ENCODE measurements around the gene SSC4D.
"Not testable (repeated sequence)": the region's sequence is repeated elsewhere in the genome, so short reads cannot be mapped to it uniquely, and the experiment has no call there.

Gene SSC4D

GRCh38 chr7:76421097-76421496 is 11.6 kb upstream of the SSC4D start:
- not testable (repeated sequence) for DNase-seq (ENCODE audit: low read depth in 2 of 2)

DNA sequence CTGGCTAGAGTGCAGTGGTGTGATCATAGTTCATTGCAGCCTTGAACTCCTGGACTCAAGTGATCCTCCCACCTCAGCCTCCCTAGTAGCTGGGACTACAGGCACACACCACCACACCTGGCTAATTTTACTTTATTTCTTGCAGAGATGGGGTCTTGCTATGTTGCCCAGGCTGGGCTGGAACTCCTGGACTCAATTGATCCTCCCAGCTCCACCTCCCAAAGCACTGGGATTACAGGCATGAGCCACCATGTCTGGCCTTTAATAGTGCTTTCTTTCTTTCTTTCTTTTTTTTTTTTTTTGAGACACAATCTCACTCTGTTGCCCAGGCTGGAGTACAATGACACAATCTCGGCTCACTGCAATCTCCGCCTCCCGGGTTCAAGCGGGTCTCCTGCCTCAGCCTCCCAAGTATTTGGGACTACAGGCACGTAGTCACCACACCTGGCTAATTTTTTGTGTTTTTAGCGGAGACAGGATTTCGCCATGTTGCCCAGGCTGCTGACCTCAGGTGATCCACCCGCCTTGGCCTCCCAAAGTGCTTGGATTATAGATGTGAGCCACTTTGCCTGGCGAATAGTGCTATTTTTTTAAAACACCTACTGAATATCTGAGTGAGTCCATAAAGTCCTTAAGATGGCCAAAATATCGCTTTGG is 8.3 kb upstream of the SSC4D start:
- not testable (repeated sequence) for DNase-seq (ENCODE audit: low read depth in 2 of 2)

DNA sequence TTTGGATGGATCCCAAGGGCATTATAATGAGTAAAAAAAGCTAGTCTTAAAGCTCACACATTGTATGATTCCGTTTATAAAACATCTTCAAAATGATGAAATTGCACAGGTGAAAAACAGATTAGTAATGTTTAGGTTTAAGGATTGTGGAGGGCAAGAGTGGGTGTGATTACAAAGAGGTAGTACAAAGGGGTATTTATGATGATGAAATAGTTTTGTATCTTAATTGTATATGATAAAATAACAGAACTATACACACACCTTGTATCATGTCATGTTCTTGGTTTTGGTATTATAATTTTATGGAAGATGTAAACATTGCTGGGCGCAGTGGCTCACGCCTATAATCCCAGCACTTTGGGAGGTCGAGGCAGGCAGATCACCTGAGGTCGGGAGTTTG is 2.8 kb upstream of the SSC4D start:
- DNase-seq (ENCODE audit: low read depth in 2 of 2) = no peak

- no peak for DNase-seq (ENCODE audit: low read depth in 2 of 2)
Measured at GRCh38 chr7:76411626-76412025, 2.1 kb upstream of the SSC4D start.

GRCh38 chr7:76408121-76408560 is 1.4 kb downstream of the SSC4D start:
- no peak for DNase-seq (ENCODE audit: low read depth in 2 of 2)

- no peak for DNase-seq (ENCODE audit: low read depth in 2 of 2)
Measured at GRCh38 chr7:76407718-76408117, 1.8 kb downstream of the SSC4D start.

DNA sequence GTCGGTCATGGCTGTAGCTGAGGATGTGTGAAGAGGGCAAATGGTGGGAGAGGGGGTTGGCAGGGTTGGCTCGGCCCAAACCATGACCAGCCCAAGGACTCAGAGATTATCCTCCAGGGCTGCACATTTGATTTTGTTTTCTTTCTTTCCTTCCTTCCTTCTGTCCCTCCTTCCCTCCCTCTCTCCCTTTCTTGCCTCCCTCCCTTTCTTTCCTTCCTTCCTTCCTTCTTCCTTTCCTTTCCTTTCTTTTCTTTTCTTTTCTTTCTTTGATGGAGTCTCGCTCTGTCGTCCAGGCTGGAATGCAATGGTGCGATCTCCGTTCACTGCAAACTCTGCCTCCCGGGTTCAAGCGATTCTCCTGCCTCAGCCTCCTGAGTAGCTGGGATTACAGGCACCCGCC is 3.8 kb downstream of the SSC4D start:
- DNase-seq (ENCODE audit: low read depth in 2 of 2) = no peak

DNA sequence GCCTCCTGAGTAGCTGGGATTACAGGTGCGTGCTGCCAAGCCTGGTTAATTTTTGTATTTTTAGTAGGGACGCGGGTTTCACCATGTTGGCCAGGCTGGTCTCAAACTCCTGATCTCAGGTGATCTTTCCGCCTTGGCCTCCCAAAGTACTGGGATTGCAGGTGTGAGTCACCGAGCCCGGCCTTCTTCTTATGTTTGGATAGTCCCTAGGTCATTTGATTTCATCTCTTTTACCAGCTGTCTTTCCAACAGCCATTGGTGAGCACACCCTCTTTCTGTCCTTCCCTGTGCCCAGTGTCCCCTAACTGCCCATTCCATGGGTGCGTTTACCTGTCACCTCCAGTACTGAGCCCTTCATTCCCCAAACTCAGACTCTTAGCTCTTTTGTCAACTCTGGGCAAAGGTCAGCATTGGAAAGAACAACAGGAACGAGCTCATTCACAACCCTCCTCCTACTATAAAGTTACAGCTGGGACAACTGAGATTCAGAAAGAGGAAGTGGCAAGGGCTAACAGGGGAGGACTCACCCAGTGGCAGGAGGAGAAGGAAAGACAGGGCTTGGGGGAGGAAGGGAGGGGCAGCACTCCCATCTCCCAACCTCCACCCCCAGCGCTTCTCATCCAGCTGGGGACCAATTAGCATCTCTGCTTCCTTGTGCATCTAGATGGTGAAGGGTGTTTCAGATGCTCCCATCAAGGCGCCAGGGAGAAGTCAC is 5.6 kb downstream of the SSC4D start:
- no peak for DNase-seq (ENCODE audit: low read depth in 2 of 2)

DNA sequence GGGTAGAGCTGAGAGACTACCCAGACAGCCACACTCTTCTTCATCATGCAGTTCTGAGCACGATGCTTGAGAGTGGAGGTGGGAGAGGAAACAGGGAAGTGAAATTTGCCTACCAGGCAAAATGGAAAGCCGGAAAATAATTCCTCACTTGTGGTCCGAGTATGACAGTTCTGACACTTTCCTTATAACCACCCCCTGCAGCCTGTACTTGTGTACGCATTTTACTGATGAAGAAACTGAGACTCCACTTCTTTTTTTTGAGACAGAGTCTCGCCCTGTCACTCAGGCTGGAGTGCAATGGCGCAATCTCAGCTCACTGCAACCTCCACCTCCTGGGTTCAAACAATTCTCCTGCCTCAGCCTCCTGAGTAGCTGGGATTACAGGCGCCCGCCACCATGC is 6.4 kb downstream of the SSC4D start:
- not testable (repeated sequence) for DNase-seq (ENCODE audit: low read depth in 2 of 2)

DNA sequence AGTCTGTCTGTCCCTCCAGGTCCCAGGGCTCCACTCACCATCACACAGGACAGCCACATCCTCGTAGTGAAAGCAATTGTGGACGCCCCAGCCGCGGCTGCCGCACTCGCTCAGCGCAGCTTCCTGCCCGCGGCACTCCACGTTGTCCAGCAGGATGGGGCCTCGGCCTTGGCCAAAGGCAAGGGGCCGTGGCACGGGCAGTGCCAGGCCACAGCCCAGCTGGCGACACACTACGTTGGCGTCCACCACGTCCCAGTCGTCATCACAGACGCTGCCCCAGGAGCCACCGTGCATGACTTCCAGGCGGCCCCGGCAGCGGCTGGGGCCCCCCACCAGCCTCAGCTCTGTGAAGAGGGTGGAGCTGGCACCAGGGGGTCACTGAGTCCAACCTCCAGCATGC is 9.2 kb downstream of the SSC4D start:
- DNase-seq (ENCODE audit: low read depth in 2 of 2) = no peak

GRCh38 chr7:76397409-76398183 is 11.9 kb downstream of the SSC4D start:
- DNase-seq (ENCODE audit: low read depth in 2 of 2) = peak; percentile 66 to 70

DNA sequence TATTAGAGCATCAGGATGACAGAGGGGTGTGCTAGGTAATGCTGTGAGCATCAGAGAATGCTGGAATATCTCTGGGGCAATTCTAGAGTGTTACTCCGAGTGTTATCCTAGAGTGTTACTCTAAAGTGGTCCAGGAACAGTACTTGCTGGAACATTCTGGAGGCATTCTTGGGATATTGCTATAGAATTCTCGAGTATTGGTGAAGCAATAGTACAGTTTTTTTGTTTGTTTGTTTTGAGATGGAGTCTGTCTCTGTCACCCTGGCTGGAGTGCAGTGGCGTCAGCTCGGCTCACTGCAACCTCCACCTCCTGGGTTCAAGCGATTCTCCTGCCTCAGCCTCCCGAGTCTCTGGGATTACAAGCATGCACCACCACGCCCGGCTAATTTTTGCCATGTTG is 12.6 kb downstream of the SSC4D start:
- no peak for DNase-seq (ENCODE audit: low read depth in 2 of 2)

- no peak for DNase-seq (ENCODE audit: low read depth in 2 of 2)
Measured at GRCh38 chr7:76395965-76396726, 13.4 kb downstream of the SSC4D start.

GRCh38 chr7:76395605-76395964 is 13.9 kb downstream of the SSC4D start:
- DNase-seq (ENCODE audit: low read depth in 2 of 2) = not testable (repeated sequence)

- DNase-seq (ENCODE audit: low read depth in 2 of 2) = no peak
Measured at GRCh38 chr7:76394957-76395356, 14.5 kb downstream of the SSC4D start.

- peak; percentile 79 to 89 for DNase-seq (ENCODE audit: low read depth in 2 of 2)
Measured at GRCh38 chr7:76393116-76394031, 16.1 kb downstream of the SSC4D start.

DNA sequence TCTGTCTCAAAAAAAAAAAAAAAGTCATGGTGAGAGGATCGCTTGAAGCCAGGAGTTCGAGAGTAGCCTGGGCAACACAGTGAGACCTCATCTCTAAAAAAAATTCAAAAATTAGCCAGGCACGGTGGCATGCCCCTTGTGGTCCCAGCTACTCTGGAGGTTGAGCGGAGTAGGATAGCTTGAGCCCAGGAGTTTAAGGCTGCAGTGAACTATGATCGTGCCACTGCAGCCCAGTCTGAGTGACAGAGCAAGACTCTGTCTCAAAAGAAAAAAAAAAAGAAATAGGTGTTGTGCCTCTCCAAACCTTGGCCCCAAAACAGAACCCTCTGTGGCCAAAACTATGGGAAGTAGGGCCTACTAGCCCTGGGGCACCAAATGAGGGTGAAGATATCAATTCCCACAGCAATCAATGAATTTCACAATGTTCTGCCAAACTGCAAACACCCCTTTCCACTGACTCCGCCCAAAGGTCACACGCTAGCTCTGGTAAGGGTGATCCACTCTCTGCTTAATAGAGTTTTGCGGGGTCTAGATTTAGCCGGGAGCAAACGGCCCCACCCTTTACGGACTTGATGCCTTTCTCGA is 16.9 kb downstream of the SSC4D start:
- no peak for DNase-seq (ENCODE audit: low read depth in 2 of 2)

GRCh38 chr7:76390092-76390491 is 19.4 kb downstream of the SSC4D start:
- no peak for DNase-seq (ENCODE audit: low read depth in 2 of 2)

GRCh38 chr7:76387789-76388188 is 21.7 kb downstream of the SSC4D start:
- DNase-seq (ENCODE audit: low read depth in 2 of 2) = not testable (repeated sequence)

DNA sequence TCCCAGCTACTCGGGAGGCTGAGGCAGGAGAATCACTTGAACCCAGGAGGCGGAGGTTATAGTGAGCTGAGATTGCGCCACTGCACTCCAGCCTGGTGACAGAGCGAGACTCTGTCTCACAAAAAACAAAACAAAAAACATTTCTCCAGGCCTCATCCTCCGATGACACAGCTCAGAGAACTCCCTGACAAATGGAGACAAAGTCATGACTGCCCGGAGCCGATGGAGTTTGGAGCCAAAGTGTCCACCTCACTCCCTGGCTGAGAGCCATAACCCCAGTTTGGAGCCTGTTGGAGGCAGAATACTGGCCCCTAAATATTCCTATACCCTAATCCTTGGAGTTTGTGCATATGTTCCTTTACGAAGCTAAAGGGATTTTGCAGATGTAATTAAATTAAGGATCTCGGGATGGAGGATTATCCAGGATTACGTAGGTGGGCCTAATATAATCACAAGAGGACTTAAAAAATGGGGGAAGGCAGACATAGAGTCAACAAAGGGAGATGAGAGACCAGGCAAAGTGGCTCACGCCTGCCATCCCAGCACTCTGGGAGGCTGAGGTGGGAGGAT is 22.7 kb downstream of the SSC4D start:
- no peak for DNase-seq (ENCODE audit: low read depth in 2 of 2)

Data from stimulated activated CD8-positive, alpha-beta memory T cell treated with anti-CD3 and anti-CD28 coated beads, Interleukin-15, amount 100 ng/mL, for 4 hours (primary cell).